Adrenal gland (tissue), 12 donors: ENCODE measurements around the gene SLC22A7. TPM values are rescaled to one million over a fixed set of nuclear protein-coding genes. Genes with fewer than 3 reads are reported as not detected.
"Not testable (repeated sequence)": the region's sequence is repeated elsewhere in the genome, so short reads cannot be mapped to it uniquely, and the experiment has no call there.

Source experiments
- DNase-seq, 7 donors: peaks; one replicate each; pipeline ENCODE4 v3.0.0-alpha.2; 2019 to 2020
- H3K27ac ChIP-seq, 5 donors: fragments of 200-600 bp; sonication (generic) in 4 of 5; 1 replicate in 3 of 5; 2 replicates in 2 of 5; pipeline versions ENCODE4 v1.5.1 to v1.8.0; 2016 to 2020; ENCODE audit warnings: mild to moderate bottlenecking in 1 of 5
- H3K27me3 ChIP-seq: fragments of 200-600 bp; 2 replicates; pipeline ENCODE4 v1.8.0; 2021
- H3K36me3 ChIP-seq, 2 donors: fragments of 200-600 bp; replicated peaks in 1 of 2; 1 replicate in 1 of 2; 2 replicates in 1 of 2; pipeline versions ENCODE4 v1.5.1 to v1.8.0; 2018 to 2022
- H3K4me1 ChIP-seq, 2 donors: fragments of 200-600 bp; replicated peaks in 1 of 2; 1 replicate in 1 of 2; 2 replicates in 1 of 2; pipeline versions ENCODE4 v1.5.1 to v1.8.0; 2018 to 2021
- H3K4me3 ChIP-seq, 4 donors: fragments of 200-600 bp; sonication (generic) in 3 of 4; one replicate each; pipeline ENCODE4 v1.5.1; 2016 to 2018
- H3K9me3 ChIP-seq, 3 donors: fragments of 200-600 bp; sonication (generic) in 1 of 3; replicated peaks in 1 of 3; 1 replicate in 2 of 3; 2 replicates in 1 of 3; pipeline versions ENCODE4 v1.5.1 to v1.8.0; 2016 to 2021
- CTCF ChIP-seq, 6 experiments: fragments of 450-650 bp in 4 of 6; fragments of 200-600 bp in 2 of 6; sonication (generic) in 1 of 6; IDR thresholded peaks; 1 replicate in 5 of 6; 2 replicates in 1 of 6; pipeline versions ENCODE4 v1.5.1 to v1.8.0; 2016 to 2021; ENCODE audit warnings: antibody characterized with exemption in 6 of 6, mild to moderate bottlenecking in 2 of 6, moderate library complexity in 1 of 6
- POLR2A ChIP-seq, 2 donors: fragments of 450-650 bp; IDR thresholded peaks; one replicate each; pipeline ENCODE4 v1.6.1; 2017; ENCODE audit warnings: antibody characterized with exemption in 2 of 2, mild to moderate bottlenecking in 2 of 2, moderate library complexity in 1 of 2
- WGBS, 4 donors: extraction: QIAGEN DNeasy Blood & Tissue Kit in 2 of 4; methylation state at CpG; one replicate each; pipeline versions ENCODE4 v1.1.5 to v1.1.7; 2013 to 2017; 5-methylcytosine and 5-hydroxymethylcytosine counted together
- intact Hi-C, 2 donors: fragments of 100-400 bp; cut with DNase I; formaldehyde crosslinking; loops; one replicate each; pipeline versions ENCODE4 v1.14.1 to v1.15.0; 2022 to 2023
- polyA plus RNA-seq, 3 donors: library from polyadenylated mRNA; stranded (reverse); fragments of 200-250 nt in 2 of 3; fragments of 350-450 nt in 1 of 3; fragmentation: Illumina TruSeq in 1 of 3; extraction: RNeasy Lipid Tissue Mini Kit (QIAGEN cat#74804) in 1 of 3; gene quantifications; one replicate each; pipeline ENCODE4 v1.2.3, GENCODE V29; 2013 to 2014
- total RNA-seq, 9 donors: library from RNA; depleted of rRNA in 4 of 9; stranded (reverse); fragments of >200 nt in 4 of 9; fragments of 120-200 nt in 1 of 9; fragmentation: NEBNext Ultra II Directional in 1 of 9; extraction: Animal tissue kit (Norgen Biotek cat#: 25700) in 1 of 9; gene quantifications; one replicate each; pipeline versions ENCODE4 v1.1.0 to v1.2.4, GENCODE V29; 2013 to 2023
- donor health status: healthy with polysubstance abuse.
- donor health status: Bipolar disorder and iron deficiency.
- donor health status: DM: yes; HTN: yes; CAD: no.
- donor health status: DM: no; HTN: no; CAD: no.
- donor health status: DM: no; HTN: no; CAD: no.
- donor health status: DM: yes; HTN: yes; CAD: no.

The SLC22A7 gene
- total and polyA plus RNA-seq, 12 donors, result 0.14 TPM; not detected in 11

GRCh38 chr6:43336382-43336781 lies 38.3 kb downstream of the SLC22A7 start:
- Histone ChIP-seq H3K36me3 (peaks cover 0 to 37% of the 10 kb centered on the region in 2 donors), H3K9me3 (no peaks in the 10 kb centered on the region), H3K4me1 (no peaks in the 10 kb centered on the region), H3K27ac (no peak overlapping the region), H3K4me3 (no peak overlapping the region), H3K27me3 (no peaks in the 10 kb centered on the region)
- intact Hi-C loops, result loop anchor here in 1 of 2 donors (5.0 kb wide), 1 partner anchor 69 kb away; no protein-coding TSS in a partner anchor
- TF ChIP-seq CTCF (IDR thresholded peaks at IDR 0.05) (no peak), POLR2A (IDR thresholded peaks at IDR 0.05) (no peak)
- DNase-seq, result no peak
- 81 to 88% (median 86%) methylated on average over 3 of the region's 3 CpGs for WGBS, 4 donors

GRCh38 chr6:43338243-43338642 lies 40.2 kb downstream of the SLC22A7 start:
- Histone ChIP-seq H3K27me3 (no peaks in the 10 kb centered on the region), H3K27ac (no peak overlapping the region), H3K36me3 (peaks cover 0 to 55% of the 10 kb centered on the region in 2 donors), H3K4me3 (no peak overlapping the region), H3K9me3 (no peaks in the 10 kb centered on the region), H3K4me1 (no peaks in the 10 kb centered on the region)
- DNase-seq, result no peak
- intact Hi-C loops, result loop anchor here in 1 of 2 donors (5.0 kb wide), 1 partner anchor 71 kb away; no protein-coding TSS in a partner anchor
- TF ChIP-seq POLR2A (IDR thresholded peaks at IDR 0.05) (no peak), CTCF (IDR thresholded peaks at IDR 0.05) (no peak)

- 92 to 98% (median 95%) methylated on average over 3 to 4 of the region's 4 CpGs for WGBS, 4 donors
- H3K27ac ChIP-seq, result no peak overlapping the region
- intact Hi-C loops, result loop anchor here in 1 of 2 donors (5.0 kb wide), 1 partner anchor 72 kb away; no protein-coding TSS in a partner anchor
- H3K4me1 ChIP-seq, result no peaks in the 10 kb centered on the region
- peaks cover 0 to 57% of the 10 kb centered on the region in 2 donors for H3K36me3 ChIP-seq
- no peak for TF ChIP-seq CTCF (IDR thresholded peaks at IDR 0.05)
- H3K9me3 ChIP-seq, result no peaks in the 10 kb centered on the region
- no peaks in the 10 kb centered on the region for H3K27me3 ChIP-seq
- no peak overlapping the region for H3K4me3 ChIP-seq
- no peak for DNase-seq
Measured at GRCh38 chr6:43339168-43339567, 41.1 kb downstream of the SLC22A7 start.

GRCh38 chr6:43346243-43346642 lies 48.2 kb downstream of the SLC22A7 start:
- DNase-seq, H3K27ac ChIP-seq, H3K4me3 ChIP-seq, H3K27me3 ChIP-seq, intact Hi-C loops, H3K4me1 ChIP-seq, H3K9me3 ChIP-seq: not testable (repeated sequence)
- 91 to 97% (median 97%) methylated on average over 11 of the region's 11 CpGs for WGBS, 4 donors
- H3K36me3 ChIP-seq, result peaks cover 0 to 62% of the 10 kb centered on the region in 2 donors

GRCh38 chr6:43347021-43347420 lies 49.0 kb downstream of the SLC22A7 start:
- Histone ChIP-seq H3K9me3 (no peaks in the 10 kb centered on the region), H3K27ac (no peak overlapping the region), H3K27me3 (no peaks in the 10 kb centered on the region), H3K4me3 (no peak overlapping the region), H3K36me3 (peaks cover 0 to 55% of the 10 kb centered on the region in 2 donors), H3K4me1 (no peaks in the 10 kb centered on the region)
- TF ChIP-seq POLR2A (IDR thresholded peaks at IDR 0.05), result no peak
- TF ChIP-seq CTCF (IDR thresholded peaks at IDR 0.05), result no peak
- WGBS, 4 donors, result 74 to 77% (median 76%) methylated on average over 3 of the region's 3 CpGs
- DNase-seq, result no peak
- intact Hi-C loops, result no loop called here
